RPMI7951 (cell line): ENCODE measurements around the gene RBPMS2. TPM values are rescaled to one million over a fixed set of nuclear protein-coding genes. Genes with fewer than 3 reads are reported as not detected.
"Not testable (repeated sequence)": the region's sequence is repeated elsewhere in the genome, so short reads cannot be mapped to it uniquely, and the experiment has no call there.

Experiments
- DNase-seq: peaks from one replicate; pipeline ENCODE4 v3.0.0-alpha.2; 2012; ENCODE audit warnings: low read depth
- total RNA-seq: library from RNA; depleted of rRNA; stranded (reverse); fragments of >200 nt; shearing (Covaris generic); gene quantifications from 2 replicates; pipeline ENCODE4 v1.2.3, GENCODE V29; 2014

RBPMS2 gene
- total RNA-seq, 1 experiment from 2014 or later: not detected

GRCh38 chr15:64754663-64755426 is 20.5 kb downstream of the RBPMS2 start:
- no peak for DNase-seq

GRCh38 chr15:64753480-64754185 is 21.8 kb downstream of the RBPMS2 start:
- no peak for DNase-seq

GRCh38 chr15:64751464-64751863 is 23.9 kb downstream of the RBPMS2 start:
- DNase-seq: no peak

GRCh38 chr15:64749999-64750657 is 25.3 kb downstream of the RBPMS2 start:
- DNase-seq: no peak

GRCh38 chr15:64749167-64749566 is 26.2 kb downstream of the RBPMS2 start:
- peak; percentile 39 for DNase-seq

- no peak for DNase-seq
Observed at GRCh38 chr15:64748251-64748650, 27.1 kb downstream of the RBPMS2 start.

GRCh38 chr15:64747578-64747977 is 27.8 kb downstream of the RBPMS2 start:
- no peak for DNase-seq

GRCh38 chr15:64746921-64747320 is 28.5 kb downstream of the RBPMS2 start:
- no peak for DNase-seq

GRCh38 chr15:64746356-64746755 is 29.0 kb downstream of the RBPMS2 start:
- DNase-seq: no peak

GRCh38 chr15:64743691-64744090 is 31.7 kb downstream of the RBPMS2 start:
- no peak for DNase-seq

GRCh38 chr15:64742921-64743320 is 32.5 kb downstream of the RBPMS2 start:
- no peak for DNase-seq

- no peak for DNase-seq
Observed at GRCh38 chr15:64742385-64742784, 33.0 kb downstream of the RBPMS2 start.

- DNase-seq: not testable (repeated sequence)
Observed at GRCh38 chr15:64741708-64742107, 33.7 kb downstream of the RBPMS2 start.

GRCh38 chr15:64740311-64741170 is 34.8 kb downstream of the RBPMS2 start:
- peak; percentile 40 for DNase-seq

- DNase-seq: no peak
Observed at GRCh38 chr15:64739577-64740143, 35.7 kb downstream of the RBPMS2 start.

GRCh38 chr15:64739156-64739555 is 36.2 kb downstream of the RBPMS2 start:
- no peak for DNase-seq

GRCh38 chr15:64738226-64739095 is 36.9 kb downstream of the RBPMS2 start:
- DNase-seq: no peak

- DNase-seq: no peak
Observed at GRCh38 chr15:64732156-64732860, 43.1 kb downstream of the RBPMS2 start.

GRCh38 chr15:64731805-64732151 is 43.6 kb downstream of the RBPMS2 start:
- no peak for DNase-seq
